Trophoblast cell (in vitro differentiated cells and primary cell): Measurements from ENCODE around the gene CACNG4.

ENCODE experiments used
- DNase-seq, 2 donors: peaks; one replicate each; pipeline ENCODE4 v3.0.0-alpha.2; 2016
- H2AFZ ChIP-seq: 2 replicates; pipeline ENCODE4 v1.6.1; 2013; ENCODE audit warnings: low read length, moderate library complexity, mild to moderate bottlenecking; ENCODE audit not compliant: insufficient read depth, poor library complexity
- H2AK5ac ChIP-seq: 2 replicates; pipeline ENCODE4 v1.6.1; 2013; ENCODE audit warnings: mild to moderate bottlenecking, low read length
- H2BK120ac ChIP-seq: 2 replicates; pipeline ENCODE4 v1.6.1; 2013; ENCODE audit warnings: low read length, mild to moderate bottlenecking, moderate library complexity; ENCODE audit not compliant: insufficient read depth, poor library complexity
- H2BK12ac ChIP-seq: 2 replicates; pipeline ENCODE4 v1.6.1; 2013; ENCODE audit warnings: mild to moderate bottlenecking, low read length, moderate library complexity
- H2BK5ac ChIP-seq: 2 replicates; pipeline ENCODE4 v1.6.1; 2013; ENCODE audit warnings: low read length, low read depth, moderate library complexity, mild to moderate bottlenecking; ENCODE audit not compliant: poor library complexity
- H3K14ac ChIP-seq: 2 replicates; pipeline ENCODE4 v1.6.1; 2013; ENCODE audit warnings: mild to moderate bottlenecking, low read length
- H3K18ac ChIP-seq: 2 replicates; pipeline ENCODE4 v1.6.1; 2013; ENCODE audit warnings: mild to moderate bottlenecking, low read length
- H3K23ac ChIP-seq: 2 replicates; pipeline ENCODE4 v1.6.1; 2013; ENCODE audit warnings: low read length
- H3K27ac ChIP-seq: 2 replicates; pipeline ENCODE4 v1.5.1; 2013; ENCODE audit warnings: low read depth, mild to moderate bottlenecking, inconsistent platforms, low read length, moderate library complexity
- H3K27me3 ChIP-seq: 2 replicates; pipeline ENCODE4 v1.6.1; 2013; ENCODE audit warnings: inconsistent platforms, mild to moderate bottlenecking, low read length, moderate library complexity; ENCODE audit not compliant: insufficient read depth
- H3K36me3 ChIP-seq, 2 experiments: 1 replicate in 1 of 2; 2 replicates in 1 of 2; pipeline ENCODE4 v1.6.1; 2013; ENCODE audit warnings: low read length in 2 of 2, mild to moderate bottlenecking in 2 of 2, moderate library complexity in 1 of 2; ENCODE audit not compliant: insufficient read depth in 2 of 2, control insufficient read depth in 1 of 2
- H3K4ac ChIP-seq: 2 replicates; pipeline ENCODE4 v1.6.1; 2013; ENCODE audit warnings: low read depth, mild to moderate bottlenecking, low read length, moderate library complexity
- H3K4me1 ChIP-seq, 2 experiments: 1 replicate in 1 of 2; 2 replicates in 1 of 2; pipeline ENCODE4 v1.6.1; 2013; ENCODE audit warnings: low read length in 2 of 2, mild to moderate bottlenecking in 2 of 2, moderate library complexity in 1 of 2; ENCODE audit not compliant: insufficient read depth in 2 of 2, control insufficient read depth in 1 of 2
- H3K4me2 ChIP-seq: 2 replicates; pipeline ENCODE4 v1.6.1; 2013; ENCODE audit warnings: inconsistent platforms, mild to moderate bottlenecking, low read length, moderate library complexity
- H3K4me3 ChIP-seq: 2 replicates; pipeline ENCODE4 v1.5.1; 2013; ENCODE audit warnings: mild to moderate bottlenecking, low read depth, low read length, inconsistent platforms
- H3K79me1 ChIP-seq: one replicate; pipeline ENCODE4 v1.6.1; 2013; ENCODE audit warnings: low read length
- H3K79me2 ChIP-seq: 2 replicates; pipeline ENCODE4 v1.6.1; 2013; ENCODE audit warnings: low read length, mild to moderate bottlenecking; ENCODE audit not compliant: control insufficient read depth, insufficient read depth, poor library complexity
- H3K9ac ChIP-seq: 2 replicates; pipeline ENCODE4 v1.6.1; 2013; ENCODE audit warnings: mild to moderate bottlenecking, low read length
- H3K9me3 ChIP-seq: 2 replicates; pipeline ENCODE4 v1.6.1; 2013; ENCODE audit warnings: low read depth, mild to moderate bottlenecking, control low read depth, inconsistent platforms, low read length; ENCODE audit not compliant: insufficient read depth
- H4K12ac ChIP-seq: 2 replicates; pipeline ENCODE4 v1.6.1; 2013; ENCODE audit warnings: low read depth, mild to moderate bottlenecking, low read length, moderate library complexity
- H4K8ac ChIP-seq: 2 replicates; pipeline ENCODE4 v1.6.1; 2013; ENCODE audit warnings: low read depth, mild to moderate bottlenecking, low read length, moderate library complexity
- H4K91ac ChIP-seq: one replicate; pipeline ENCODE4 v1.6.1; 2013; ENCODE audit warnings: low read depth, mild to moderate bottlenecking, low read length, moderate library complexity
- WGBS: extraction: QIAGEN DNeasy Blood & Tissue Kit; methylation state at CpG from one replicate; pipeline ENCODE4 v1.1.7; 2013; ENCODE audit warnings: missing lambda C conversion rate; ENCODE audit not compliant: insufficient read length, insufficient coverage; ENCODE audit errors: extremely low coverage; 5-methylcytosine and 5-hydroxymethylcytosine counted together

Gene CACNG4

GRCh38 chr17:67050066-67050465, 85.6 kb downstream of the CACNG4 start:
- Histone ChIP-seq H3K79me2 (no peaks in the 10 kb centered on the region), H3K27ac (no peak overlapping the region), H2BK12ac (no peak overlapping the region), H2BK120ac (no peak overlapping the region), H3K14ac (no peak overlapping the region), H3K79me1 (no peaks in the 10 kb centered on the region), H2BK5ac (no peak overlapping the region), H3K36me3 (no peaks in the 10 kb centered on the region), H3K9ac (no peak overlapping the region), H4K12ac (no peak overlapping the region), H3K23ac (no peak overlapping the region), H3K9me3 (peaks cover 4% of the 10 kb centered on the region), H2AK5ac (no peak overlapping the region), H4K8ac (no peak overlapping the region), H3K27me3 (no peaks in the 10 kb centered on the region), H3K18ac (no peak overlapping the region), H3K4ac (no peak overlapping the region), H3K4me2 (no peak overlapping the region), H3K4me3 (no peak overlapping the region), H3K4me1 (no peaks in the 10 kb centered on the region), H2AFZ (no peak overlapping the region), H4K91ac (no peak overlapping the region)
- WGBS, result no CpG with 5 or more reads among the region's 1 CpG
- DNase-seq, result no peak

- no peak overlapping the region for H2BK5ac ChIP-seq
- no peak overlapping the region for H3K27ac ChIP-seq
- no peak overlapping the region for H3K18ac ChIP-seq
- H4K12ac ChIP-seq, result no peak overlapping the region
- no peak overlapping the region for H2AK5ac ChIP-seq
- no peak overlapping the region for H2BK12ac ChIP-seq
- H3K9me3 ChIP-seq, result peaks cover 4% of the 10 kb centered on the region
- H3K9ac ChIP-seq, result no peak overlapping the region
- no peak overlapping the region for H4K8ac ChIP-seq
- H3K79me2 ChIP-seq, result no peaks in the 10 kb centered on the region
- H3K79me1 ChIP-seq, result no peaks in the 10 kb centered on the region
- H3K4me3 ChIP-seq, result no peak overlapping the region
- no CpG with 5 or more reads among the region's 6 CpGs for WGBS
- H3K4ac ChIP-seq, result no peak overlapping the region
- no peak overlapping the region for H3K14ac ChIP-seq
- no peaks in the 10 kb centered on the region for H3K27me3 ChIP-seq
- no peaks in the 10 kb centered on the region for H3K4me1 ChIP-seq
- no peak overlapping the region for H4K91ac ChIP-seq
- H2AFZ ChIP-seq, result no peak overlapping the region
- no peak overlapping the region for H3K4me2 ChIP-seq
- H3K36me3 ChIP-seq, result no peaks in the 10 kb centered on the region
- DNase-seq, result no peak
- no peak overlapping the region for H2BK120ac ChIP-seq
- no peak overlapping the region for H3K23ac ChIP-seq
Measured at GRCh38 chr17:67050471-67051154, 86.1 kb downstream of the CACNG4 start.

GRCh38 chr17:67051155-67051538, 86.6 kb downstream of the CACNG4 start:
- Histone ChIP-seq H4K12ac (no peak overlapping the region), H3K79me2 (no peaks in the 10 kb centered on the region), H3K36me3 (no peaks in the 10 kb centered on the region), H2BK12ac (no peak overlapping the region), H3K4me3 (no peak overlapping the region), H3K4me1 (no peaks in the 10 kb centered on the region), H2AK5ac (no peak overlapping the region), H2AFZ (no peak overlapping the region), H3K4me2 (no peak overlapping the region), H3K18ac (no peak overlapping the region), H3K14ac (no peak overlapping the region), H3K27ac (no peak overlapping the region), H3K79me1 (no peaks in the 10 kb centered on the region), H3K23ac (no peak overlapping the region), H3K9ac (no peak overlapping the region), H3K27me3 (no peaks in the 10 kb centered on the region), H3K4ac (no peak overlapping the region), H3K9me3 (peaks cover 5% of the 10 kb centered on the region), H2BK5ac (no peak overlapping the region), H4K91ac (no peak overlapping the region), H2BK120ac (no peak overlapping the region), H4K8ac (no peak overlapping the region)
- DNase-seq, result no peak
- WGBS, result no CpG with 5 or more reads among the region's 4 CpGs

GRCh38 chr17:67051837-67052236, 87.3 kb downstream of the CACNG4 start:
- no peak overlapping the region for H4K8ac ChIP-seq
- H3K9me3 ChIP-seq, result peaks cover 6% of the 10 kb centered on the region
- H3K36me3 ChIP-seq, result no peaks in the 10 kb centered on the region
- no peak overlapping the region for H3K9ac ChIP-seq
- H3K23ac ChIP-seq, result no peak overlapping the region
- no CpG with 5 or more reads among the region's 5 CpGs for whole genome bisulfite sequencing
- H3K79me2 ChIP-seq, result no peaks in the 10 kb centered on the region
- H3K4ac ChIP-seq, result no peak overlapping the region
- no peak overlapping the region for H4K12ac ChIP-seq
- no peak overlapping the region for H4K91ac ChIP-seq
- DNase-seq, result no peak
- no peak overlapping the region for H3K18ac ChIP-seq
- H2BK120ac ChIP-seq, result no peak overlapping the region
- H3K27ac ChIP-seq, result no peak overlapping the region
- H3K4me1 ChIP-seq, result no peaks in the 10 kb centered on the region
- no peak overlapping the region for H3K4me2 ChIP-seq
- H3K79me1 ChIP-seq, result no peaks in the 10 kb centered on the region
- no peak overlapping the region for H2AK5ac ChIP-seq
- H2BK12ac ChIP-seq, result no peak overlapping the region
- no peak overlapping the region for H2AFZ ChIP-seq
- no peak overlapping the region for H2BK5ac ChIP-seq
- H3K14ac ChIP-seq, result no peak overlapping the region
- H3K27me3 ChIP-seq, result no peaks in the 10 kb centered on the region
- H3K4me3 ChIP-seq, result no peak overlapping the region
